HCT116 (cell line): ENCODE data around the gene FAM83G. TPM values are rescaled to one million over a fixed set of nuclear protein-coding genes. Genes with fewer than 3 reads are reported as not detected.
"Not testable (repeated sequence)": the region's sequence is repeated elsewhere in the genome, so short reads cannot be mapped to it uniquely, and the experiment has no call there.

Source experiments
- ATAC-seq: fragments of 200-7000 bp; cut with Tn5 transposase; 2 replicates; pipeline ENCODE4 v1.9.1; 2020; ENCODE audit warnings: mild to moderate bottlenecking, moderate library complexity
- BruUV-seq: library from RNA; stranded (reverse); fragments of 400-500 nt; replicated peaks from 2 replicates; lab custom pipeline; 2021; lab: Mats Ljungman, UMichigan
- CTCF ChIA-PET: fragments of 300-600 bp; sonication (Branson Sonifier 250); formaldehyde crosslinking; loops from one replicate; lab custom pipeline; 2021; ENCODE audit warnings: antibody characterized with exemption; lab: Charles Lee
- POLR2A ChIA-PET: fragments of 300-600, 350-600 bp; sonication (Branson Sonifier 250); formaldehyde crosslinking; loops from one replicate; lab custom pipeline; 2021; ENCODE audit warnings: antibody characterized with exemption; lab: Charles Lee
- RAD21 ChIA-PET, 2 experiments: fragments of 300-600 bp; sonication (Branson Sonifier 250); formaldehyde crosslinking; loops; one replicate each; lab custom pipeline; 2023; ENCODE audit warnings: low total read pairs in 2 of 2; ENCODE audit not compliant: uncharacterized antibody in 2 of 2, unreplicated experiment in 2 of 2, low non-redundant PET in 1 of 2; lab: Charles Lee
- DNase-seq: peaks from one replicate; pipeline ENCODE4 v3.0.0-alpha.2; 2010; ENCODE audit warnings: low read depth, low spot score
- H2AFZ ChIP-seq: fragments of 200-600 bp; shearing (Covaris generic), sonication (generic); 2 replicates; pipeline ENCODE4 v1.6.1; 2017; ENCODE audit warnings: low read depth, mixed run types, mixed read lengths, antibody characterized with exemption, low read length; ENCODE audit not compliant: poor library complexity, severe bottlenecking
- H3K27ac ChIP-seq: 2 replicates; pipeline ENCODE4 v1.5.1; 2012; ENCODE audit warnings: low read depth, low read length
- H3K27me3 ChIP-seq: fragments of 200-600 bp; sonication (generic); 2 replicates; pipeline ENCODE4 v1.6.1; 2016; ENCODE audit warnings: mixed run types, low read length, mixed read lengths; ENCODE audit not compliant: insufficient read depth
- H3K36me3 ChIP-seq, 2 experiments: fragments of 200-500 bp in 1 of 2; fragments of 200-600 bp in 1 of 2; sonication (Bioruptor generic) in 1 of 2; sonication (generic) in 1 of 2; 2 replicates each; pipeline versions ENCODE4 v1.5.1 to v1.6.1; 2014 to 2016; ENCODE audit warnings: low read length in 2 of 2, inconsistent platforms in 1 of 2, mixed read lengths in 1 of 2, mixed run types in 1 of 2; ENCODE audit not compliant: insufficient read depth in 2 of 2, control insufficient read depth in 1 of 2
- H3K4me1 ChIP-seq, 2 experiments: fragments of 200-600 bp in 1 of 2; sonication (generic) in 1 of 2; 2 replicates each; pipeline versions ENCODE4 v1.5.1 to v1.6.1; 2012 to 2017; ENCODE audit warnings: low read length in 2 of 2, inconsistent platforms in 1 of 2, mild to moderate bottlenecking in 1 of 2, mixed read lengths in 1 of 2, mixed run types in 1 of 2, moderate library complexity in 1 of 2; ENCODE audit not compliant: insufficient read depth in 2 of 2, control insufficient read depth in 1 of 2
- H3K4me2 ChIP-seq: fragments of 200-600 bp; sonication (generic); 2 replicates; pipeline ENCODE4 v1.6.1; 2017; ENCODE audit warnings: mixed run types, low read length, mixed read lengths
- H3K4me3 ChIP-seq, 2 experiments: fragments of 200-600 bp in 1 of 2; sonication (generic) in 1 of 2; replicated peaks in 1 of 2; 2 replicates each; pipeline ENCODE4 v1.5.1; 2011 to 2016; ENCODE audit warnings: low read length in 2 of 2, control low read depth in 1 of 2, low read depth in 1 of 2, mild to moderate bottlenecking in 1 of 2, mixed read lengths in 1 of 2, mixed run types in 1 of 2
- H3K79me2 ChIP-seq: fragments of 200-600 bp; sonication (generic); 2 replicates; pipeline ENCODE4 v1.6.1; 2017; ENCODE audit warnings: mild to moderate bottlenecking, mixed run types, low read length, moderate library complexity, mixed read lengths; ENCODE audit not compliant: insufficient read depth
- H3K9ac ChIP-seq: fragments of 200-600 bp; sonication (generic); 2 replicates; pipeline ENCODE4 v1.6.1; 2016; ENCODE audit warnings: low read length, mixed read lengths
- H3K9me2 ChIP-seq: fragments of 200-600 bp; sonication (generic), shearing (Covaris generic); 2 replicates; pipeline ENCODE4 v1.6.1; 2017; ENCODE audit warnings: mixed run types, mild to moderate bottlenecking, moderate library complexity; ENCODE audit not compliant: insufficient read depth
- H3K9me3 ChIP-seq, 2 experiments: fragments of 200-500 bp in 1 of 2; fragments of 200-600 bp in 1 of 2; sonication (Bioruptor generic) in 1 of 2; sonication (generic) in 1 of 2; 2 replicates each; pipeline ENCODE4 v1.6.1; 2014 to 2017; ENCODE audit warnings: low read length in 2 of 2, mixed read lengths in 2 of 2, inconsistent platforms in 1 of 2, low read depth in 1 of 2, mild to moderate bottlenecking in 1 of 2, mixed run types in 1 of 2, moderate library complexity in 1 of 2; ENCODE audit not compliant: control insufficient read depth in 1 of 2, insufficient read depth in 1 of 2
- H4K20me1 ChIP-seq: fragments of 200-600 bp; sonication (generic), shearing (Covaris generic); 2 replicates; pipeline ENCODE4 v1.6.1; 2017; ENCODE audit warnings: mixed run types, mild to moderate bottlenecking, moderate library complexity; ENCODE audit not compliant: insufficient read depth
- intact Hi-C: fragments of 100-400 bp; cut with micrococcal nuclease; formaldehyde crosslinking; loops from 2 replicates; pipeline ENCODE4 v1.10.0; 2022
- total RNA-seq: library from RNA; stranded (reverse); gene quantifications from one replicate; pipeline ENCODE4 v1.2.1, GENCODE V29; 2021; ENCODE audit not compliant: unreplicated experiment

Gene FAM83G
- total RNA-seq, 1 experiment from 2014 or later: 33.9 TPM

DNA sequence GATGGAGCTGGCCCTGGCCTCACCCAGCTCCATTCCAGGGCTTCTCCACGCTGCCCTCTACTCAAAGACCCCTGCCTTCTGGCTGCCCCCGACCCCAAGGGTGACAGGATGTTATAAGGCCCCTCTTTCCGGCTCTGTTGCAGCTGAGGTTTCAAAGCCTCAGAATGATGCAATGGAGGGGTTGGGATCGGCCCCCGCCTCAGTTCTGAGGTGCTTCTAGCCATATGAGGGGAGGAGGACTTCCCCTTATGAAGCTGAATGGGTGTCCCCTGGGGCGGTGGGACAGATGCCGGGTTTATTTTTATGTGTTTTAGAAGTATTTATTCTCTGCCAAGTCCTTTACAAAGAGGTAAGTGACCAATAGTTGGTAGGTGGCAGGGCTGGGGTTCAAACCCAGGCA, 44.3 kb upstream of the FAM83G start:
- H3K4me1 ChIP-seq, H2AFZ ChIP-seq, H3K27ac ChIP-seq, H3K27me3 ChIP-seq, DNase-seq, H3K4me2 ChIP-seq, POLR2A ChIA-PET, H3K36me3 ChIP-seq, CTCF ChIA-PET, H4K20me1 ChIP-seq, BruUV-seq, H3K79me2 ChIP-seq, intact Hi-C loops, H3K4me3 ChIP-seq, ATAC-seq, H3K9me3 ChIP-seq, RAD21 ChIA-PET, H3K9ac ChIP-seq, H3K9me2 ChIP-seq: not testable (repeated sequence)

DNA sequence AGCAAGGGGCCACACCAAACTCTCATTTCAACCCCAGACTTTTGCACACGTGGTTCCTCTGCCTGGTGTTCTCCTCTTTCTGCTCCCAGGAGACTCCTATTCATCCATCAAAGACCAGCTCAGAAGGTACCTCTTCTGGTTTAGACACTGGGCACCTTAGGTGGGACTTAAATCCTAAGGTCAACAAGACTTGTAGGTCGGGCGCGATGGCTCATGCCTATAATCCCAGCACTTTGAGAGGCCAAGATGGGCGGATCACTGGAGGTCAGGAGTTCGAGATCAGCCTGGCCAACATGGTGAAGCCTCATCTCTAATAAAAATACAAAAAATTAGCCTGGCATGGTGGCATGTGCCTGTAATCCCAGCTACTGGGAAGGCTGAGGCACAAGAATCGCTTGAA, 42.9 kb upstream of the FAM83G start:
- intact Hi-C loops, H3K4me3 ChIP-seq, ATAC-seq, H3K9me2 ChIP-seq, CTCF ChIA-PET, H3K9me3 ChIP-seq, H4K20me1 ChIP-seq, H3K4me1 ChIP-seq, BruUV-seq, H3K4me2 ChIP-seq, H3K36me3 ChIP-seq, DNase-seq, POLR2A ChIA-PET, RAD21 ChIA-PET, H3K27ac ChIP-seq, H3K9ac ChIP-seq, H3K27me3 ChIP-seq, H3K79me2 ChIP-seq, H2AFZ ChIP-seq: not testable (repeated sequence)

DNA sequence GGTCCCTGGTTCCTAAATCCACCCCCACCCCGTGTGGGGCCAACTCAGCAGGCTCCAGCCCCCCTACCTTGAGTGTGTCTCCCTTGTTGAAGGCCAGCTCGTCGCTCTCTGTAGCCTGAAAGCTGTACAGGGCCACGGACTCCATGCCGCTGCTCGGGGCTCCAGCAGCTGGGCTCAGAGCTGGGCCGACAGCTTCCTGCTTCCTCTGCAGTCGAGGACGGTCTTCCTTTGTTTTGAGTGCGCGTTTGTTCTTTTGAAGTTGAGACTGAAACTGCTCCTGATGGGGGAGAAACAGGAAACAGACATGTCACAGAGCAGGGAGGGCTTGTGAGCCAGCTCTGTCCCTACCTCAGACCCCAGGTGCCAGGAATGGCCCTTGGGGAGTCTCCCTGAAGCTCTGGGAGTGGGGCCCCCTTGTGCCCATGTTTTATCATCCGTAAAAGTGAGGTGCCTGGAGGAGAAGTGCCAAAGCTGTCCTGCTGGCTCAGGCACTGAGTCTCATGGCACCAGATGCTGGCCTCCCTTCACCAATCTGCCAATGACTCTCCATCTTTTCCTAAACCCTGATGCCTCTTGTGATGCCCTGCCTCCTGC, 42.3 kb upstream of the FAM83G start, which contains the start of gene GRAP:
TSS of gene GRAP (minus strand) at position 176 of the 594 bp plus-strand sequence. CDS start at position 145, 31 bp downstream.
- H3K4me2 ChIP-seq, intact Hi-C loops, H3K36me3 ChIP-seq, H2AFZ ChIP-seq, RAD21 ChIA-PET, H3K4me3 ChIP-seq, H3K27me3 ChIP-seq, ATAC-seq, POLR2A ChIA-PET, H3K79me2 ChIP-seq, H3K9ac ChIP-seq, BruUV-seq, H4K20me1 ChIP-seq, H3K9me3 ChIP-seq, H3K27ac ChIP-seq, H3K9me2 ChIP-seq, H3K4me1 ChIP-seq, DNase-seq, CTCF ChIA-PET: not testable (repeated sequence)

DNA sequence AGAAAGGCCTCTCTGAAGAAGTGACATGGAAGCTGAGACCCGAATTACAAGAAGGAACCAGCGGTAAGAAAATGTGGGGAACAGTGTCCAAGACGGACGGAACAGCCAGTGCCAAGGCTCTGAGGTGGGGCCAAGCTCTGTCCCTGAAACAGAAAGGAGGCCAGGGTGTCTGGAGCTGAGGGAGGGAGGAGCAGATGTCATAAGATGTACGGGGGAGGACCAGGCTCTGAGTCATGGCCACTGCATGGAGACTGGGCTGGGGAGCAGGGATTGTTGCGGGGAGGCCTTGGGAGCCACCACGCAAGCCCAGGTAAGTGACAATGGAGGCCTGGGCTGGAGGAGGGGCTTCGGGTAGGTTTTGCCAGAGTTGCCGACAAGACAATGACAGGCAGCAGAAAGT, 40.1 kb upstream of the FAM83G start:
- H3K9me2 ChIP-seq, H4K20me1 ChIP-seq, H2AFZ ChIP-seq, H3K27me3 ChIP-seq, BruUV-seq, DNase-seq, H3K4me2 ChIP-seq, H3K36me3 ChIP-seq, CTCF ChIA-PET, H3K79me2 ChIP-seq, ATAC-seq, H3K9ac ChIP-seq, H3K4me1 ChIP-seq, RAD21 ChIA-PET, intact Hi-C loops, H3K27ac ChIP-seq, H3K4me3 ChIP-seq, H3K9me3 ChIP-seq, POLR2A ChIA-PET: not testable (repeated sequence)
